ENCODE data around the gene TPP2.

TPP2 gene

DNA sequence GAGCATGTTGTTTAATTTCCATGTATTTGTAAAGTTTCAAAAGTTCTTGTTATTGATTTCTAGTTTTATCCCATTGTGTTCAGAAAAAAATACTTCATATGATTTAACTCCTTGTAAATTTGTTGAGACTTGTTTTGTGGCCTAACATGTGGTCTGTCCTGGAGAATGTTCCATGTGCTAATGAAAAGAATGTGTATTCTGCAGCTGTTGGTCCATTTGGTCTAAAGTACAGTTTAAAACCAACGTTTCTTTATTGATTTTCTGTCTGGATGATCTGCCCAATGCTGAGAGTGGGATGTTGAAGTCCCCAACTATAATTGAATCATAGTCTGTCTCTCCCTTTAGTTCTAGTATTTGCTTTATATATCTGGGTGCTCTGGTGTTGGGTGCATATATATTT, 34.9 kb upstream of the TPP2 start:
- TF ChIP-seq, protein P1, sequence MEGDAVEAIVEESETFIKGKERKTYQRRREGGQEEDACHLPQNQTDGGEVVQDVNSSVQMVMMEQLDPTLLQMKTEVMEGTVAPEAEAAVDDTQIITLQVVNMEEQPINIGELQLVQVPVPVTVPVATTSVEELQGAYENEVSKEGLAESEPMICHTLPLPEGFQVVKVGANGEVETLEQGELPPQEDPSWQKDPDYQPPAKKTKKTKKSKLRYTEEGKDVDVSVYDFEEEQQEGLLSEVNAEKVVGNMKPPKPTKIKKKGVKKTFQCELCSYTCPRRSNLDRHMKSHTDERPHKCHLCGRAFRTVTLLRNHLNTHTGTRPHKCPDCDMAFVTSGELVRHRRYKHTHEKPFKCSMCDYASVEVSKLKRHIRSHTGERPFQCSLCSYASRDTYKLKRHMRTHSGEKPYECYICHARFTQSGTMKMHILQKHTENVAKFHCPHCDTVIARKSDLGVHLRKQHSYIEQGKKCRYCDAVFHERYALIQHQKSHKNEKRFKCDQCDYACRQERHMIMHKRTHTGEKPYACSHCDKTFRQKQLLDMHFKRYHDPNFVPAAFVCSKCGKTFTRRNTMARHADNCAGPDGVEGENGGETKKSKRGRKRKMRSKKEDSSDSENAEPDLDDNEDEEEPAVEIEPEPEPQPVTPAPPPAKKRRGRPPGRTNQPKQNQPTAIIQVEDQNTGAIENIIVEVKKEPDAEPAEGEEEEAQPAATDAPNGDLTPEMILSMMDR (IDR thresholded peaks at IDR 0.05; ENCODE audit: low read depth, low read length): no peak
- no peak for DNase-seq (ENCODE audit: low read depth in 2 of 2)
- H3K4me3 ChIP-seq (replicated peaks in 1 of 2; ENCODE audit: low read depth in 2 of 2, low read length in 2 of 2): no peak overlapping the region

DNA sequence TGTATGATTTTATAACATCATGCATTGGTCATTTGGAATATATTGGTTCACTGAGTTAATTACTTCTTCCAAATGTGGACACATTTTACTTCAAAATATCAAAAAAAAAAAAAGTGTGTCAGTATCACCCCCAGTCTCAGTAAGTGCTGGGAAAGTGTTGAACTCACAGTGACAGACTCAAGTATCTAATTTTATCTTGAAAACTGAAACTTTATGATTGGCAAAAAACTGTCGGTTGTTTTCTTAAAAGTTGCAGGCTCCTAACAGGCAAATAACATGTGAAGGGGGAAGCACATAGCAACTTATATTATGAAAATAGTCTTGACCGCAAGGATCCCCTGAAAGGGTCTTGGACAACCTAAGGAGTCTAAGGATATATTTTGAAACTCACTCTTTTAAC, 33.5 kb upstream of the TPP2 start:
- TF ChIP-seq, protein P1 (IDR thresholded peaks at IDR 0.05; ENCODE audit: low read depth, low read length): no peak
- no peak overlapping the region for H3K4me3 ChIP-seq (replicated peaks in 1 of 2; ENCODE audit: low read depth in 2 of 2, low read length in 2 of 2)
- DNase-seq (ENCODE audit: low read depth in 2 of 2): no peak

DNA sequence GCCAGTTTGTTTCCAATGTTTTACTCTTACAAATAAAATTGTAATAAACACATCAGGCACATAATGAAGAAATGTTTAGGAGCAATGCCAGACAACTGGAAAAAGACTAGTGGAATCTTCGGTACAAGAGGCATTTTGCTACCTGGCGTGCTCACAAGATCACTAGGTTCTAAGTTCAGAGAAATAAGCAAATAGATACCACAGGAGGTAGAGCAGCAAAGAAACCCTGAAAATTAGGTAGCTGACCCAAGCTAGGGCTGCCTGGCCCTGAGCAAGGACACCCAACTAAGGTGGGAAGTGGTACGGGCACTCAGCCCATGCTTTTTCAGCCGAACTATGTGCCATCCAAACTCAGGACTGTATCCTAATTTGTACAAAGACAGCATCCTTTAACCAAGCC, 32.2 kb upstream of the TPP2 start:
- TF ChIP-seq, protein P1 (IDR thresholded peaks at IDR 0.05; ENCODE audit: low read depth, low read length): no peak
- no peak overlapping the region for H3K4me3 ChIP-seq (replicated peaks in 1 of 2; ENCODE audit: low read depth in 2 of 2, low read length in 2 of 2)
- DNase-seq (ENCODE audit: low read depth in 2 of 2): no peak

DNA sequence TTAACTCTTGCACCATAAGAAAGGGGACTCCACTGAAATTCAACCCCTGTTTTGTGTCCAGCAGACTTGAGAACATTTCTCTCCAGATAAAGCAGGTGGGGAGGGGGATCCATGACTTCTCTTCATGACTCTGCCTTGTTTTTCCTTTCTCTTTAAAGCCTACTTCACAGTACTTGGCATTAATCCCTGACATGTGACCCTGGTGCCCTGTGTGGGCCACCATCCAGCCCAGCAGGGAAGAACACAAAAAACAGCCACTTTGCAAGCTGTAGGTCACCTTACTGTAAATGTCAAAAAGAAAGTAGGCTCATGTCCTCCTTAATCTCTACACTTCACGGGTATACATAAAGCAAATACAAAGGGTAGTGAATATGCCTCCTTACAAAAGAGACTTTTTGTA, 30.3 kb upstream of the TPP2 start:
- DNase-seq (ENCODE audit: low read depth in 2 of 2): no peak
- H3K4me3 ChIP-seq (replicated peaks in 1 of 2; ENCODE audit: low read depth in 2 of 2, low read length in 2 of 2): no peak overlapping the region
- TF ChIP-seq, protein P1 (IDR thresholded peaks at IDR 0.05; ENCODE audit: low read depth, low read length): no peak

DNA sequence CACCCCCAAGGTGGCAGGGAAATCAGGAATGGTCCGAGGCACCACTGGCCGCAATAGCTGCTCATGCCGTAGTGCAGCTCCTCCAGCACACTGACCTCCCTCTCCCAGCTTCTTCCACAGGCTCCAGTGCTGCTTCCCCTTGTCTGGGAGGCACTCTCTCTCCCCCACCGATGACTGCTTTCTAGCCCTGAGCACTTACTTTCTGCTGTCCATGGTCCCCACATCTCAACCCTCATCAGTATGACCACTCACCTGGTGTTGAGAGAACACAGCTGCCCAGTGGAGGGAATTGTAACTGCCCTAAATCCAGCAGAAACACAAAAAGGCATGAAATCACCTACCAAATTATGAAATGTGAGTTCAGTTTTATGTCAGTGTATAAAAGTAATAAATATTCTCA, 28.9 kb upstream of the TPP2 start:
- no peak overlapping the region for H3K4me3 ChIP-seq (replicated peaks in 1 of 2; ENCODE audit: low read depth in 2 of 2, low read length in 2 of 2)
- TF ChIP-seq, protein P1 (IDR thresholded peaks at IDR 0.05; ENCODE audit: low read depth, low read length): no peak
- no peak for DNase-seq (ENCODE audit: low read depth in 2 of 2)

DNA sequence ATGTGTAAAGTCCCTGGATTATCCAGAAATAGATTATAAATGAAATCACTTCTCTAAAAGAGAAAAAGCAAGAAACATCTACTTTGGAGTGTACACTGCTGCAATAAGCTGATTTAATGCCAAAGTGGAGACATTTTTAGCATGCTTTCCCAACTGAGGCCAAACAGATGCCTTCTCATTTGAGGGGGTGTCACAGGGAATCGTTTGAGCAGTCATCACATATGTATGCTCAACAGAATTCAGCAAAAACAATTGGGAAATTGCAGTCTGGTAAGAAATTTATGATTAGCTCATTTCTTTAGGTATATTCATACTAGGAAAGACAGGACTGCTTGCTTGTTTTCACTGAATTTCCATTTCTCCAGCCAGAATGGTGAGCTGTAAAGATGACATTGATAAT, 27.3 kb upstream of the TPP2 start:
- TF ChIP-seq, protein P1 (IDR thresholded peaks at IDR 0.05; ENCODE audit: low read depth, low read length): no peak
- H3K4me3 ChIP-seq (replicated peaks in 1 of 2; ENCODE audit: low read depth in 2 of 2, low read length in 2 of 2): no peak overlapping the region
- DNase-seq (ENCODE audit: low read depth in 2 of 2): peak; percentile 53 to 59

DNA sequence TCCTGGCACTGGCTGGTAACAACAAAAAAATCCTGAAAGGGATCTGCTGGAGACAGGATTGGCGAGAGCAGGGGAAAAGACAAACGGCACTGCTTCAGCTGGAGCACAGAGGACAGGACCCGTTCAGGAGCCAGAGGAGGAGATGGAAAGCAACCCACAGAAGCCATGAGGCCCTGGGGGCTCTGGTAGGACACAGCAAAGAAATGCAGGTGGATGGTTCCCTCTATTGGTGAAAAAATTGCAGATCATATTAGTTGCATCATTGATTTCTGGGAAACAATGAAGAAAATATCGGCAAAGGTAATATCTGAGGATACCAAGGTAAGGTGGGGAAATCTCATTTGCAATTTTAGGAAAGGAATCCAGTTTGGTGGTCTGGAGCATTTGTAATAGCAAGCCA, 25.7 kb upstream of the TPP2 start:
- no peak for DNase-seq (ENCODE audit: low read depth in 2 of 2)
- H3K4me3 ChIP-seq (replicated peaks in 1 of 2; ENCODE audit: low read depth in 2 of 2, low read length in 2 of 2): no peak overlapping the region
- TF ChIP-seq, protein P1 (IDR thresholded peaks at IDR 0.05; ENCODE audit: low read depth, low read length): no peak

Measured in cardiac fibroblast (primary cell).